Cortex of kidney (tissue), 1 donor: ENCODE data around the gene MACROD2.

Experiments used
- DNase-seq: peaks from one replicate; lab custom pipeline; 2025; lab: John Stamatoyannopoulos, UW

MACROD2 gene

GRCh38 chr20:15622368-15622767, 1627.1 kb downstream of the MACROD2 start:
- DNase-seq: no peak

GRCh38 chr20:15623215-15623614, 1627.9 kb downstream of the MACROD2 start:
- no peak for DNase-seq

GRCh38 chr20:15625981-15626380, 1630.7 kb downstream of the MACROD2 start:
- no peak for DNase-seq

GRCh38 chr20:15627089-15627488, 1631.8 kb downstream of the MACROD2 start:
- no peak for DNase-seq

GRCh38 chr20:15627501-15627903, 1632.2 kb downstream of the MACROD2 start:
- DNase-seq: no peak

DNA sequence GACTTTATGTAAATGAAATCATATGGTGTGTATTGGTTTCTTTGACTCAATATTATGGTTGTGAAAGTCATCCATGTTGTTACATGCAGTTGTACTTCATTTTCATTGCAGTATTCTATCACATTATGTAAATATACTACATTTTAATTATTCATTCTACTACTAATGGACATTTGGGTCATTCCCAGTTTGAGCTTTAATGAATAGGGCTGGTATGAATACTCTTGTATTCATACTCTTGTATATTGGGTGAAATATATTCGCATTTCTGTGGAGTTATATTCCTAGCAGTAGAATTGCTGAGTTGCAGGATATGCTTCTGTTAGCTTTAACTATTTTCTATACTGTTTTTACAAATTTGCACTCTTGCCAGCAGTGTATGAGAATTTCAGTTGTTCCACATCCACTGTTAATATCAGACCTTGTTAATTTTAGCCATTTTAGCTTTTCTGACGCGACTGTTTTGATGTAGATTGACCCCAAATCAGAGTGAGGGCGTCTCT, 1633.6 kb downstream of the MACROD2 start:
- DNase-seq: no peak

DNA sequence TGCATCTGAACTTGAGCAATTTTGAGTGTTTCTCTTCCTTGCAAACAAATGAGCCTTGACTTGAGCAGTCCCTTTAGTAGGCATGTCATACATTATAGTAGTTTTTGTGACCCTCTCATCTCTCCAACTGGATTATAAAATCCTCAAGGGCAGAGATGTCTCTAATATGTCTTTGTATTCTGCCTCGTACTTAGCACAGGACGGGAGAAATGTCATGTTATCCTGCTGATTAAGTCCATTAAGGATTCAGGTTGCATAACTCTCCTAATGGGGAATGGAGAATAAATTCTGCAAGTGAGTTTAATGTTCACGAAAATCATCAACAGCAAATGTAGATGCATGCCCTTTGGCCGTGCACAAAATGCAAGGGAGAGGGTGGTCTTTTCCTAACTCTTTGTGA, 1635.0 kb downstream of the MACROD2 start:
- DNase-seq: no peak

DNA sequence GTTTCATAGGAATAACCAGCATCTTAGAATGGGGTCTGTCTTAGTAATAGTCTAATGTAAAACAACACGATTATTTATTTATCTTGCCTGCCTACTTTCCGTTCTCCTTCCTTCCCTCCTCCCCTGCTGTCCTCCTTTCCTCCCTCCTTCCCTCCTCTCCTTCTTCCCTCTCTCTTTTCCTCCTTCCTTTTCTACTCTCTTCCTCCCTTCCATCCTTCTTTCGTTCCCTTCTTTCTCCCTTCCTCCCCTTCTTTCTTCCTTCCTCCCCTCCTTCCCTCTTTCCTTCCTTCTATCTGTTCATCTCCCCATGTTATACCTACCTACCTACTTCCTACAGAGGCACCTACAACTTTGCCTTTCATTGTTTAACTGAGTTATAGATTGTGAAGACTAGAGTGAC, 1637.4 kb downstream of the MACROD2 start:
- no peak for DNase-seq

GRCh38 chr20:15634102-15634501, 1638.8 kb downstream of the MACROD2 start:
- no peak for DNase-seq

GRCh38 chr20:15637546-15637945, 1642.2 kb downstream of the MACROD2 start:
- no peak for DNase-seq

GRCh38 chr20:15637950-15638754, 1642.8 kb downstream of the MACROD2 start:
- no peak for DNase-seq

DNA sequence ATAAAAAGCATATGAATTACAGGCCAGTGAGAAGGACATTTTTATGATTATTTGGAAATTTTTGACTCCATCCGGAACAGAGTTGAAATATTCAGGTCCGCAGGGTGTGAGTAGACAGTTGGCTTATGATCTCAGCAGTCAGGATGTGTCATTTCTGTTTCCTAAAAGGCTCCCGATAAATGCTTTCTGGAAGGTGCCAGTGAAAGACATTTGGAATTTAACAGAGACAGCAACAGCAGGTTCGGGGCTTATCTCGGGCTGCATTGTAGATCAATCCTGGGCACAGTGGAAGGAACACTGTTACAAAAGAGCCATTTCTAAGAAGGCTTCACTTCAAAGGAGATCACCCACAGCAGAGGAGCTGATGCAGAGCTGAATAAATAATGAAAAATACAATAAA, 1643.5 kb downstream of the MACROD2 start:
- DNase-seq: no peak

DNA sequence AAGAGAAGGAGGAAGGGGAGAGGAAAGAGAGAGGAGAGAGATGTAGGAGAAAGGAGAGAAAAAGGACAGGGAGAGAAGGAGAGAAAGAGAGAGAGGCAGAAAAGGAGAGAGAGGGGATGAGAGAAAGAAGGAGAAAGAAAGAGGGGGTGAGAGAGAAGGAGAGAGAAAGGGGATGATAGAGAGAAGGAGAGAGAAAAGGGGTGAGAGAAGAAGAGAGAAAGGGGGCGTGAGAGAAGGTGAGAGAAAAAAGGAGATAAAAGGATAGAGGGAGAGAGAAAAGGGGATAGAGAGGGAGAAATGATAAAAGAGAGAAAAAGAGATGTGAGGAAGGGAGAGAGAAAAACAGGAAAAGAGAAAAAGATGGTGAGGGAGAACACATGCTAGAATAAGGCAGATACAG, 1644.5 kb downstream of the MACROD2 start:
- no peak for DNase-seq

DNA sequence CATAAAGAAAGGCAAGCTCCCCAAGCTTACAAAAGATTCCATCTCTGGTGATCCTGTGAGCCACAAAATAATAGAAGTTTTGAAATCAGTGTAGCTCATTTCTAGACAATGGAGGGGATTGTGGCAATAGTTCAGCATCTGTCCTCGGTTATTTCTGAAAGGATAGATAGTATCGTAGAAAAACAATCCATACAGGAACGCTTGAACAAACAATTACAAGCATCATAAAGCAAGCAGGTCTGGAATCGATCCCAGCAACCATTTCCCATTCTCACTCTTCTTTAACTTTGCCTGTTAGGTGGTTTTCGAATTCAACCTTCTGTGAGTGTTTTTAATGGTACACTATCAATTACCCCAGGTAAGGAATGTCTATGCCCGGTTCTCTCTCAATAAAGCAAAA, 1646.8 kb downstream of the MACROD2 start:
- no peak for DNase-seq

DNA sequence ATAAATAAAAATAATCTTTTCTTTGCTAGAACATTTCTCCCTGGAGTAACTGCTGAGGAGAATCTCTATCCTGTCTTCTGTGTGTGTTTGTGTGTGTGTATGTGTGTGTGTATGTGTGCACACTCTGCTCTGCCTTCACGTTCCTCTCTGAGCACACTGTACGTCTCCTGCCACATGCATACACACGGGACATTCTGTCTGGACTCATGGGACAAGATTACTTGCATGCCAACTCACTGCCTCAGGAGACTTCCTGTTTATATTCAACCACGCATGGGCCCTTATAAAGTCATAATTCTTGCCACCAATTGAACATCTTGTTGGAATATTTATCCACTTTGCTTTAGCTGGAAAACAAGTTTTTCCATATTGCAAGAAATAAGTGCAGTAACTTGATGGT, 1647.4 kb downstream of the MACROD2 start:
- no peak for DNase-seq

GRCh38 chr20:15643713-15644112, 1648.4 kb downstream of the MACROD2 start:
- no peak for DNase-seq

DNA sequence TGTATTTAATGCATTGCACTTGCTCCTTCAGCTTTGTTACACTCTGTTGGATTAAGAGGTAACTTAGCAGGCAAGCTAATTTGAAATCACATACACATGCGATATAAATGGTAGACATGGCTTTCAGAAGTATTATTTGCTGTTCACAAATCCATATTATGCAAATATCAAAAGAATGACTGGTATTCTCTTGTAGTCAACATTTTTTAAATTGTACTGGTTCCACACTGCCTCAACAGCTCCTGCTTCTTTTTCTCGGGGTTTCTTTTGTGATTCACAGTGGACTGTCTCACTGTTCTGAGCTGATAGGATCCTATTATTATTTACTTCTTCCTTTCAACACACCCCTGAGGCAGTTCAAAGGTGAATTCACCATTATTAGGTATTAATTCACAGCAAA, 1650.5 kb downstream of the MACROD2 start:
- DNase-seq: no peak

GRCh38 chr20:15653396-15654207, 1658.3 kb downstream of the MACROD2 start:
- DNase-seq: no peak

GRCh38 chr20:15654208-15654649, 1658.9 kb downstream of the MACROD2 start:
- no peak for DNase-seq

DNA sequence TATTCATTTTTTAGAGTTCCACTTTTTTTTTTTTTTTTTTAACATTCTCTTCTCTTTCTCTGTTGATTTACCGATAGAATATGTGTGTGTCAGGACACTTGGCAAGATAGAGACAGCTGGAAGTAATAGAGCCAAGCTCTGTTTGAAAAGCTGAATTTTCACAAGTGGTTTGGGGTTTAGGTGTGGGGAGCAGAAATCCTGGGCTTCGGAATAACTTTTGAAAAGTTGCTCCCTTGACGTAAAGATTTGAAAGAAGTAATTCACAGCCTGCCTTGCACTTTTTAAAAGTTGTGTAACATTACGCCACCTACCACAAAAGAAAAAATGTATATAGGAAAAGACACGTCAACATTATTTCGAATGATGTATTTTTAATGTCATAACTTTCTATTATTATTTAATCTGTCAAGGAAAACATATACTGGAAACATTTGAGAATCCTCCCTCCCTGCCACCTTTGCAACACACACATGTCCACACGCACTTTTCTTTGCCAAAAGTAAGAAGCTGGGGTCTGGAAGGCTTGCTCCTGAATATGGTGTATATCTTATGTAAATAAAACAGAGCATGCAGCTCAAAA, 1660.1 kb downstream of the MACROD2 start:
- DNase-seq: no peak

DNA sequence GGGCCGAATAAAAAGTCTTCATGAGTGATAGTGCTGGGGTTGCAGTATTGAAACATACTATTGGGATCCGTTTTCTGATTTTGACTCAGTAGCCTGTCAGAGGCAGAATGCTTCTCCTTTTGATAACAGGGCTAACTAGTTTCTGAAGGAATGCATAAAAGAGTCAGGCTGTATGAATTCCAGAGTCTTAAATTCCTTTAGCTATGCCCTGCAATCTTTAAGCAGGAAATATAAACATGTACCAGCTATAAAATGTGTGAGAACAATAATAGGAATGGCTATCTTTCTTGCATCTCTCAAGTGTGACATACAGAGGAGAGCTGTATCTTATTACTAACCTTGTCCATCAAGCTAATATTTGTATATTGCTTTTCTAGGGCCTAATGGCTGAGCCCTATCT, 1660.8 kb downstream of the MACROD2 start:
- DNase-seq: no peak

GRCh38 chr20:15658295-15658694, 1663.0 kb downstream of the MACROD2 start:
- DNase-seq: no peak

DNA sequence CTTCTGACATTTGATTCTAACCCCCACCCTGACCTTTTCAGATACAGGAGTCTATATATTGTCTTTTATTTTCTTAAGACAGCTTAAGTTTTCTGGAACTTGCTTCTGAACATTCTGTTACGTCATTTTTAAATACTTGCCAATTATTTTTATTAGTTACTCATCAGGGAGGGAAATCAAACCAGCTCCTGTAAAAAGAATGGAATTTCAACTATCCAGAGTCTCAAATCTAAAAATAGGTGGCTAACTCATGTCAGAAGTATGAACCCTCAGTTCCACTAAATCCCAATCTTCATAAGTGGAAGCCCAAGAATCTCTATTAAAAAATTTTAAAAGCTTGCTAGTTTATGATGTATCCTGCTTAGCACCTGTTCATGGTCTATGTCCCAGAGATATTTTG, 1677.9 kb downstream of the MACROD2 start:
- no peak for DNase-seq
